Measurements from ENCODE around the gene ATXN1.

ATXN1 gene

DNA sequence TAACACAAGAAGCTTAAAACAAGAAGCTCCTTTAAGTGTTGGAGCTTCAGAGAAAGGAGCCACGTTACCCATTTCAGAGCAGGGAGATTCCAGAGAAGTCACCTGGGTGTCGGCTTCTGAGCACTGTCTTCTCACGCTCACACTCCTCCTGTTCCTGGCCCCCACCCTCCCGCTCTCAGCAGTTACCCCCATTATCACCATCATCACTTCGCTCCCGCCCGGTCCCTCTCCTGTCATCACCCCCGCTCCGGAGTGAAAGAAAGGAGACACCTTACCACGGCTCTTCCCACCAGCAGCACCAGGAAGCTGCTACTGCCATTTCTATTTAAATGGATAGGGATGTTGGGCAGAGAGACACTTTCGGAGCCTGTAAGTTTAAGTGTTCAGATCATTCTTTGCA, 399.0 kb downstream of the ATXN1 start:
- TF ChIP-seq, protein P1, sequence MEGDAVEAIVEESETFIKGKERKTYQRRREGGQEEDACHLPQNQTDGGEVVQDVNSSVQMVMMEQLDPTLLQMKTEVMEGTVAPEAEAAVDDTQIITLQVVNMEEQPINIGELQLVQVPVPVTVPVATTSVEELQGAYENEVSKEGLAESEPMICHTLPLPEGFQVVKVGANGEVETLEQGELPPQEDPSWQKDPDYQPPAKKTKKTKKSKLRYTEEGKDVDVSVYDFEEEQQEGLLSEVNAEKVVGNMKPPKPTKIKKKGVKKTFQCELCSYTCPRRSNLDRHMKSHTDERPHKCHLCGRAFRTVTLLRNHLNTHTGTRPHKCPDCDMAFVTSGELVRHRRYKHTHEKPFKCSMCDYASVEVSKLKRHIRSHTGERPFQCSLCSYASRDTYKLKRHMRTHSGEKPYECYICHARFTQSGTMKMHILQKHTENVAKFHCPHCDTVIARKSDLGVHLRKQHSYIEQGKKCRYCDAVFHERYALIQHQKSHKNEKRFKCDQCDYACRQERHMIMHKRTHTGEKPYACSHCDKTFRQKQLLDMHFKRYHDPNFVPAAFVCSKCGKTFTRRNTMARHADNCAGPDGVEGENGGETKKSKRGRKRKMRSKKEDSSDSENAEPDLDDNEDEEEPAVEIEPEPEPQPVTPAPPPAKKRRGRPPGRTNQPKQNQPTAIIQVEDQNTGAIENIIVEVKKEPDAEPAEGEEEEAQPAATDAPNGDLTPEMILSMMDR (IDR thresholded peaks at IDR 0.05; ENCODE audit: low read depth, low read length, missing control alignments), result no peak

DNA sequence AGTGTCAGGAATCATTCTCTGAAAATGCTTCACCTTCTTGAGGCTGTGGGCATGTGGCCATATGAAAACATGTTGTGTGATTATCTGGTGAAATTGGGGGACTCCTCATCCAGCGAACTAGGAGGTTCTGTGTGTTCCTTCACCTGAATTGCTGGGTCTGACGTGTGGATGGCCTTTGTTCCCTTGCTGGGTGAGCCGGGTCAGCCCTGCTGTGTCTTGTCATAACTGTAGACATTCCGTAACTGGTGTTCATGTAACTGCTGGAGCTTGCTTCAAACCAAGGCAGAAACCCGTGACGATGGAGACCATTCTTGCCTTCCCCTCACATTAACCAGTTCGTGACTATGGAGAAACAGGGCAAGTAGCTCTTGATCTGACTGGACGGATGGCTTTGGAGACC, 399.4 kb downstream of the ATXN1 start:
- TF ChIP-seq, protein P1 (IDR thresholded peaks at IDR 0.05; ENCODE audit: low read depth, low read length, missing control alignments), result no peak
- Histone ChIP-seq H3K36me3 (replicated peaks) (peaks cover 3% of the 10 kb centered on the region), H3K4me3 (ENCODE audit: low read depth, low read length) (no peak overlapping the region), H3K27ac (no peak overlapping the region), H3K27me3 (replicated peaks) (no peaks in the 10 kb centered on the region)
- in situ Hi-C loops (cut with HindIII; ENCODE audit: low pct_ligation_motif_present, low sequenced_read_pairs), result no loop called here
- no peak for DNase-seq

More for the DNA sequence above, 399.0 kb downstream of the ATXN1 start:
- in situ Hi-C loops (cut with HindIII; ENCODE audit: low pct_ligation_motif_present, low sequenced_read_pairs), result no loop called here
- DNase-seq, result no peak
- Histone ChIP-seq H3K4me3 (ENCODE audit: low read depth, low read length) (no peak overlapping the region), H3K27ac (no peak overlapping the region), H3K36me3 (replicated peaks) (peaks cover 3% of the 10 kb centered on the region), H3K27me3 (replicated peaks) (no peaks in the 10 kb centered on the region)

DNA sequence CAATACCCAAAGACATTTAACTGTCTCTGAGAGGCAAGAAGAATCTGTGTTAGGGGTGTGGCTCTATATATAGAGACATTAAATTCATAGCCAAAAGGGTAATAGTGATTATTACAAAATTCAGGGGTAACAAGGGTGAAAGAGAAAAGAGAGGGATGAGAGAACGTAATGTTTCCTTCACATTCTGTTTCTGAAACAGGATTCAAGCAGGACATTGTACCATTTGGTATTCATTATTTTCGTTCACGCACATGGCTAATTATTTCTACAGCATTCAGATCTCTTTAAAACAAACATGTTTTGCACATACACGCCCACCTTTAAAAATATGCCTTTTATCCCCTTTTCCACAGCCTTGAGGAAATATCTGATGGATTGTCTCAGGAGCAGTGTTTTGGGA, 400.1 kb downstream of the ATXN1 start:
- Histone ChIP-seq H3K36me3 (replicated peaks) (peaks cover 3% of the 10 kb centered on the region), H3K27me3 (replicated peaks) (no peaks in the 10 kb centered on the region), H3K4me3 (ENCODE audit: low read depth, low read length) (no peak overlapping the region), H3K27ac (no peak overlapping the region)
- TF ChIP-seq, protein P1 (IDR thresholded peaks at IDR 0.05; ENCODE audit: low read depth, low read length, missing control alignments), result no peak
- no peak for DNase-seq
- in situ Hi-C loops (cut with HindIII; ENCODE audit: low pct_ligation_motif_present, low sequenced_read_pairs), result no loop called here

DNA sequence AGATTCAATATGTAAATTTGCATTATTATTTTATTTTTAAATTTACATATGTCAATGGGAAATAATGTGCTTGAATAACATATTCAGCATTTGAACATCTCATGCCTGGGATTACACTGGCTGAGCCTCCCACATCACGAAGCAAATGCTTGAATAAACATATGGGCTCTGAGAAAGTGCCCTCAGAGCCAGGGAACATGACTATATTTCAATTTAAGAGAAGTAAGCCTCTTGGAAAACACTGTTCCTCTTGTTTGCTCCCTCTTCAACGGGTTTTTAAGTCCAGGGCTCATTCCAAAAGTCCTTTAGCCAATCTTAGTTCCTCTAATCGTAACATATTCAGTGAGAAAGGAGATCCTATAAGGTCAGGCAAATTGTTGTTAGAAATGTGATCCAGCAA, 400.9 kb downstream of the ATXN1 start:
- no peak for DNase-seq
- Histone ChIP-seq H3K27ac (no peak overlapping the region), H3K36me3 (replicated peaks) (peaks cover 3% of the 10 kb centered on the region), H3K27me3 (replicated peaks) (no peaks in the 10 kb centered on the region), H3K4me3 (ENCODE audit: low read depth, low read length) (no peak overlapping the region)
- in situ Hi-C loops (cut with HindIII; ENCODE audit: low pct_ligation_motif_present, low sequenced_read_pairs), result no loop called here
- TF ChIP-seq, protein P1 (IDR thresholded peaks at IDR 0.05; ENCODE audit: low read depth, low read length, missing control alignments), result no peak

DNA sequence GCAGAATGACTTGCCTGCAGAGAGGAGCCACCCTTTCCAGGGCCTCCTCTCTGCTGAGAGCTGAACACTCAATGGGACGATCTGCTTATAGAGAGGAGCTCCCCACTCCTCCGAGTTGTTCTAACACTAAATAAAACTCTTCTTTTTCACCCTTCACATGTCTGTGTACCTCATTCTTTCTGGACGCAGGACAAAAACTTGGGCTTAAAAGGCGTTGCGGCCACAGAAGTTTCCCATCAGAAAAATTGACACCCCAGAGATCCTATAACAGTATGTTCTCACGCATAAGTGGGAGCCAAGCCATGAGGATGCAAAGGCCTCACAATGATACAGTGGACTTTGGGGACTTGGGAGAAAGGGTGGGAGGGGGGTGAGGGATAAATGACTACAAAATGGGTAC, 401.7 kb downstream of the ATXN1 start:
- Histone ChIP-seq H3K27ac (no peak overlapping the region), H3K27me3 (replicated peaks) (no peaks in the 10 kb centered on the region), H3K36me3 (replicated peaks) (peaks cover 3% of the 10 kb centered on the region), H3K4me3 (ENCODE audit: low read depth, low read length) (no peak overlapping the region)
- in situ Hi-C loops (cut with HindIII; ENCODE audit: low pct_ligation_motif_present, low sequenced_read_pairs), result no loop called here
- TF ChIP-seq, protein P1 (IDR thresholded peaks at IDR 0.05; ENCODE audit: low read depth, low read length, missing control alignments), result no peak
- DNase-seq, result no peak

DNA sequence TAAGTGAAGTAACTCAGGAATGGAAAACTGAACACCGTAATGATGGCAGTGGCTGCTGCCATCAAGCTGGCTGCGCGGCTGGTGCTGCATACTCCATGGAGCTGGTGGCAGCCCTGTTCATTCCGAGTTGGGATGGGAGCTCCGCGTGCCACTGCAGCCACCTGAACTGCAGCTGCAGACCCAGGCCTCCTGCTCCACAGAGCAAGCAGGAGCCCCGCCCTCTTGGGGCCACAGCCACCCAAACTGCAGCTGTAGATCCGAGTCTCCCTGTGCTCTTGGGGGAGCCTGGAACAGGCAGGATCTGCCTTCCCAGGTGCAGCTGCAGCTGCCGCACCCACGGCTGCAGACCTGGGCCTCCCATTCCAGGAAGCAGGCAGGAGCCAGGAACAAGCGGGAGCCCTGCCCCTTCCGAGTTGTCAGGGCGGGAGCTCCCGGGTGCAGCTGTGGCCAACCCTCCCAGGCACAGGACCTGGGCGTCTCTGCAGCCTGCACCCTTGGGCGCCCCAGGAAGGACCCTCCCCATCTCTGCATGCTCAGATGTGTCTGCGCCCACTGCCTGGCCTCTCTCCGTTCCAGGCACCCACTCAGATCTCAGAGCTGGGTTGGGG, 402.6 kb downstream of the ATXN1 start:
- DNase-seq, result no peak
- H3K27ac ChIP-seq, result no peak overlapping the region
- peaks cover 3% of the 10 kb centered on the region for H3K36me3 ChIP-seq (replicated peaks)
- H3K27me3 ChIP-seq (replicated peaks), result no peaks in the 10 kb centered on the region
- no peak overlapping the region for H3K4me3 ChIP-seq (ENCODE audit: low read depth, low read length)
- TF ChIP-seq, protein P1 (IDR thresholded peaks at IDR 0.05; ENCODE audit: low read depth, low read length, missing control alignments), result no peak
- in situ Hi-C loops (cut with HindIII; ENCODE audit: low pct_ligation_motif_present, low sequenced_read_pairs), result no loop called here

Measured in brain microvascular endothelial cell (primary cell).